Measurements from ENCODE around the gene CFAP46.

DNA sequence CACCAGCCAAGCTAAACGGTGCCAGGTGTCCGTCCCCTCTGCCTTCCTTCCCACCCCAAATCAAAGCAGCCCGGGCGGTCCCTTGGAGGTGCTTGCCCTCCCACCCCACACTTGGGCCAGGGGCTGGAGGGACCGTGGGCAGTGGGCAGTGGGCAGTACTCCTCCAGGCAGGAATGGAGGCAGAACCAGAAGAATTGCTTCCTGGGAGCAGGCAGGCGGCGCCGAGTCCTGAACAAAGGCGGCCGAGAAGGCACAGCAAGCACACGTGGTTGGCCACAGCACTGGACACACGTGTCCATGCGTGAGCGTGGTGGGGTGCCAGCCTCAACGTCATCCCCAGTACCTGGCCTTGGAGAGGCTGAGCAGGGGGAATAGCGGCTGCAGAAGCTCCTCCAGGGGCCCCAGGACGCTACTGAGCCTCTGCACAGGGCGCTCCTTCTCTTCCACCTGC, 108.0 kb downstream of the CFAP46 start:
- TF ChIP-seq CTCF (IDR thresholded peaks at IDR 0.05; ENCODE audit: poor library complexity, severe bottlenecking) (no peak), TAF1 (IDR thresholded peaks at IDR 0.05; ENCODE audit: low read depth) (no peak), MXI1 (conservative IDR thresholded peaks at IDR 0.05; ENCODE audit: poor library complexity, severe bottlenecking) (no peak)

All from neural cell (in vitro differentiated cells).